ENCODE results near the gene PDZRN3.
"Not testable (repeated sequence)": the region's sequence is repeated elsewhere in the genome, so short reads cannot be mapped to it uniquely, and the experiment has no call there.

The PDZRN3 gene

DNA sequence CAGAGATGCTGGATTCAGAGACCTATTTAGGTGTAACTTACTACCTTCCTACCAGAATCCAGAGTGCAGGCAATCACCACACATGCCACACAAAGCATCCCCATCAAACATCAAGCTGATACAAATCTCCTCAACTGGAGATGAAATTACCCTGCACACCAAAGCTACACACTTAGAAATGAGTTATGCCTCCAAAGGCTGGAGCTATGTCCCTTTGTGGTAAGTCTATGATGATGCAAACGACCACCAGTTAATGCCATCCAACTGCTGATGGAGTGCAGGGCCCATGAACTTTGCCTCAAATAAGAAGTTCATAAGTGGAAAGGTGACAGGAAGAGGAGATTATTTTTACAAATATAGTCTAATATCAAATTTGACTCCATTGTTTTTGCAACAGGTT lies 38.1 kb downstream of the PDZRN3 start:
- DNase-seq: no peak

DNA sequence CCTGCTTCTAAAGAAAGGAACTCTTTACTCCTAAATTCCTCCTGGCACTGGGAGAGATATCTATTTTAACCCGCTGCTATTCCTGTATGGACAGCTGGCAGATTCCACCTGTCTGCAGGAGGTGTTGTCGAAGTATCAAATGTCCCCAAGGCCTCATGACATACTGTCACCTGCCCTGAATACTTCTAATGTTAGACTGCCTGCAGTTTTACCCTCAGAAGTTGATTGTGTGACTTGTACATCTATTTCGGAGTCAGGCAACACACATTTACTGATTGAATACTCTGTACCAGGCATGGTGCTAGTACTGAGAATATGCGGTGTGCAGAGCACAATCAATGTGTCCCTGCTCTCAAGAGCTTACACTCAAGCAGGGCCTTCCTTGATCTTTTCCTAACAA lies 38.6 kb downstream of the PDZRN3 start:
- DNase-seq: no peak

DNA sequence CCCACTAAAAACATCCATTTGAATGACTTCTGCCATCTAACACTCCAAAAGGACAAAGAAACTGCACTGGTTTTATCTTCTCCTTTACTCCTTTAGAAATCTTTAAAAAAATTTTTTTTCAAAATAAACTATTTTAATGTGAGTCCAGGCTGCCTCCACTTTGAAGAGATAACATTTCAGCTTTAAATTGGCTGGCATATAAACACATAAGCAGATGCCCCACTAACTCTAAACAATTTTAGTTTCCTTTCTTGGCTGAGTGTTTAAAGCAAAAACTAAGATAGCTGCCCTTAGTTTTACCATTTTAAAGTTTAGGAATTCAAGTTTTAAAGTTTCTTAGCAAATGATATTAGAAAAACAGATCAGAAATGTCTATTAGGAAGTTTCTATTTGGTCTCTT lies 39.9 kb downstream of the PDZRN3 start:
- DNase-seq: no peak

DNA sequence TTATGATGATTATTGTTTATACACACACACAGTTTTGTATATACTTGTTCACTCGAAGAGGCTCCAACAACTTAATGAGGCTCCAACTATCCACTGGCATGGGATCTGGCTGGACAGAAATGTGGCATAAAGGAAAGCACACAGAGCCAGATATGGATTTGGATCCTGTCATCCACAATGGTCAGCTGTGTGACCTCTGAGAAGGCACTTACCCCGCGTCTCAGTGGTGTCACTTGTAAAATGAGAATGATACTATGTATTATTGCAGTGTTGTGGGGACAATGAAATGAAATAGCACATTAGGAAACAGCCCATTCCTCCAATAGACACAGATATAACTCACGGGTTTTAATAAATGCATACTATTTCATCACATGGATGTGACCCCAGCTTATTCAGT lies 42.2 kb downstream of the PDZRN3 start:
- DNase-seq: no peak

DNA sequence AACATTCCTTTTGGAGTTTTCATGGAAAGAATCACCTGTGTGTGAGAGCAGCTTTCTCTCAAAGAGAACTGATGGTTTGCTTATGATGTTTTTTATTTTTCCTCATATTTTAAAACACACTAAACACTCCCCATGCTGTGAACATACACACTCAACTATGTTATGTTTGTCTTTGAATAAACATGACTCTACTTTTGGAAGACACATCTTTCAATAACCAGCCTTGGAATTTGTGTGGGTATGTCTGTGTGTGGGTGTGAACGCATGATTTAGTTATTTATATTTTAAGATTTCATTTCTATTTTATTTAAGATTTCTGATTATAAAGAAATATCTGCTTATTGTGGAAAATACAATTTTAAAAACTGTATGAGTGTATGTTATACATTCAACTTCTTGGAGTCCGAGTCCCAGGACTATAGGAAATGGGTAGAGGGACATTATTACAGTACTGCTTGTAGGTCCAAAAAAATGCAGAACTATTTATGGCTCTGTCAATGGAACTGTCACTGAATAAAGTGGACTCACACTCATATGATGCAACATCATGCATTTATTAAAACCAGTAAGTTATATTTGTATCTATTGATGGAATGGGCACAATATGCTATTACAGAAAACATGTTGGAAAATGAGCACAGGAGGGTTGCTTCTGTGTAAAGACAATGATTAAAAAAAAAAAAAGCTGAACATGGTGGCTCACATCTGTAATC lies 43.5 kb downstream of the PDZRN3 start:
- no peak for DNase-seq

DNA sequence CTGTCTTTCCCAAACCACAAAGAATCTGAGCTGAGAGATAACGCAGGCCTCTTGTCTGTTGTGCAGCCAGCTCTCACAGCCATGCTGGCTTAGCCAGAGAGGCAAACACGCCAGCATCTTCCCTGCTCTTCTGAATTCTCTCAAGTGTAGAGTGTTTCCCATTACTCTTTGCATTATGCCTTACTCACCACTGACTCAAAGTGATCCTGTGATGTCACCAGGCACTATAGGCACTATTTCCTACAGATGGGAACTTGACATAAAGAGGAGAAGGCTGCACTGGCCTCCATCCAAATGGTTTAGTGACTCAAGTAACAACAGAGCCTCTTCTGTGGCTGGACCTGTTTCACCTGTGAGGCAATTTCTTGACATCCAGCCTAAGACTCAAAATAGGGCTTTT lies 44.4 kb downstream of the PDZRN3 start:
- DNase-seq: no peak

DNA sequence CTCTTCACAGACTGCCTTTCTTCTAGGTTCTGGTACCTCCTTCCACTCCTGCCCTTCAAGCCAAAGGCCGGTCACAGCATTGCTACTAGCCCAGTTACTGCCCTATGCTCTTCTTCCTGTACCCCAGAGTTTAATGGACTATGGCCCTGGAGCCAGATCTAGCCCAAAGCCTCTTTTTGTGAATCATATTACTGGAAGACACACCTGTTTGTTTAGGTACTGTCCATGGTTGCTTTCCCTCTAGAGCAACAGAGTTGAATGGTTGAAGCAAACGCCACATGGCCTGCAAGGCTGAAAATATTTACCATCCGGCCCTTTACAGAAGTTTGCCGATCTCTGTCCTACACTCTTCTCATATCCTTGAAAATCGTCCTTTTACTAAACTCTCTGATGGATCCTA lies 47.0 kb downstream of the PDZRN3 start:
- DNase-seq: no peak

DNA sequence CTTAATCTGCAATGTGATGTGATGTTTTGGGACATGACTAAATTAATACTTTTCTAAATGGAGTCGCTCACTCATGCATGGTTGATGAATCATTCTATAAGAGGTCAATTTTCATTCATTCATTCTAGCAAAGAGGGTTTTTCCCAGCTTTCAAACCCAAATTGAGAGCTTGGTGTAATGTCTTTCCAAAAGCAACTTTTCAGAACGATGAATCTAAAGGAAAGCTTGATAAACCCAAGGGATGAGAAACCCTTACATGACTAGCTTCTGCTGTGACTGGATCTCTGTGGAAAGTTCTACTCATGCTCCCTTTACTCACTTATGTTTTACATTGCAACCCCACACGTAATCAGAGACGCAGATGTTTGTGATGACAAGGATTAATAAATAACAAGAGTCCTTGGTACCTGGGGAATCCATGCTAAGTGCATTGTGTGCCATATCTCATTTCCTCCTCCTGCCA lies 47.7 kb downstream of the PDZRN3 start:
- no peak for DNase-seq

DNA sequence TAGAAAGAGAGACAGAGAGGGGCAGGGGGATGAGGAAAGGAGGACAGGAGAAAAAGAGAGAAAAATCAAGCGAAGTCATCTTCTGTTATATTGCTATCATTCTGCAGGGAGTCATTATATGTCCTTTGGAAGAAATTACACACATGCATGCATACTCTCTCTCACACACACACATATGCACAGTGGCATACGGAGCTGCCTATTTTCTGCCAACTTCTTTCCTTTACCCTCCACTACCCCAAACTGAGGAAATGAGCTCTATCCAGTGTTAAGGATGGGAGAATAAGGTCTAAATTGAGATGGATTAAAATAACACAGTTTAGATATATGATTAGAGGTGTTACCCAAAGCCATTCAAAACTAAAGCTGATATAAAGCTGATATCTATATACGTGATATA lies 48.8 kb downstream of the PDZRN3 start:
- no peak for DNase-seq

DNA sequence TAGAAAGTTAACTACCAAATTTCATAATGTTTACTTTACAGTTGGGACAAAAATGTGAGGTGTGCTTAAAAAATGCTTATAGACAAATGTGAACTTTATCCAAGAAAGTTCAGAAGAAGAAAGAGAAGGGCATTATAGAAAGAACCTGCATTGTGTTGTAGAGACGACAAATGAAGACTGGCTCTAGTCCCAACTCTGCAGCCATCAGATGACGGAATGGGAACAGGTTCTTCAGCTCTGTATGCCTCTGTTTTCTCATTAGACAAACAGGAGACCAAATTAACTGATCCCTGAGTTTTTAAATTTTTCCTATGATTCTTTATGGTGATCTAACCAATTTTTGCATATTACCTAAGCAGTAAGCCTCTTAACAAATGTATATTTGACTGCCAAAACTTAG lies 49.2 kb downstream of the PDZRN3 start:
- DNase-seq: no peak

DNA sequence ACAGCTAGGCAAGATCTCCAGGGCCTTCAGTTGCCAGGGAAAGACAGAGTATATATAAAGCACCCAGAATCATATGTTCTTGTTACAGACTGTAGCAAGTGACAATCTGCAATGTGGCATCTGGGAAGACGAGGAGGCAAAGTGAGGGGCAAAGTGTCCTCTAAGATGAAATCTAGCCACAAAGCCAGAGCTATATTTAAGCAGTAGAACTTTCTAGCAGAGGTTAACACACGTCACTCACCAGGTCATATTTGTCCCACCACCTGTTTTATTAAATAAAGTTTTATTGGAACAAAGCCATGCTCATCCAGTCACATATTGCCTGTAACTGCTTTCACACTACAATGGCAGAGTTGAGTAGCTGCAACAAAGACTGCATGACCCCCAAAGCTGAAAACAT lies 51.5 kb downstream of the PDZRN3 start:
- DNase-seq: no peak

DNA sequence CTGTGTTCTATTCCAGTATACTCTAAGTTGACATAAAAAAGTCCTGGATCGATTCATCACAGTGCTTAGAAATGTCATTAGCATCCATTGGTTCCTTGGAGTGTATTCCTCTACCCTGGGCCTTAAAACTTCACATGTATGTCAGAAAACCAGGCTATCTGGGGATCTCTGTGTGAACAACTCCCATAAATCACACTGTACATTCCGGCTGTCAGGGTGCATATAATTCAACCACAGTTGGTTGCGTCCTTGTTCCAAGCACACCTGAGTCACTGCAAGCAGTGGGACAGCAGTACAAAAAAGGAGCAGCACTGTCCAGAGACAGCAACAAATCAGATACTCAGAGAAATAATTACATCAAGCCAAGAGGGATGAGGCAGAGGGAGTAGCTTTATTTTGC lies 52.4 kb downstream of the PDZRN3 start:
- DNase-seq: no peak

DNA sequence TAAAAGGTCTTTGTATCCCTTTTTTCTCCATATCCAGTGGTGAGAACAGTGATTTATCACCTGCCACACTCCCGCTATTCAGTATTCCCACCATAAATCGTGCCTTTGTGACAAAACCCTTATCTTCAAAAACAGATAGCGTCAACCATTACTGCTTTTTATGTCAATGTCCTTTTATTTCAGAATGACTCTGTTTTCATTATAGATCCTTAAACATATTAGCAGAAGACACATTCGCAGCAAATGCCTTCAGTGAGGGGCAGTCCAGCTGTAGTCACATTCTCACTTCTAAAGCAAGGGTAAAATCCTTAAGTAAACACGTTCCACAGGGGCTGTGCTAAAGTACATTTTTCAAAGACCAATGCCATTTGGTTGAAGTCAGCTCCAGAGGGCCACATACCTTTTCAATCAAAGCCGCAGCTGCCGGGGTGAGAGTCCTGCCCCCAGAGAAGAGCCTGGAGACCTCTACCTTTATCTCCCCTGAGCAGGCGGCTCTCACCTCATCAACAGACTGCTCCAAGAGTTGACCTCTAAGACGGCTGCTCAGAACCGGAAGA lies 53.4 kb downstream of the PDZRN3 start:
- no peak for DNase-seq

DNA sequence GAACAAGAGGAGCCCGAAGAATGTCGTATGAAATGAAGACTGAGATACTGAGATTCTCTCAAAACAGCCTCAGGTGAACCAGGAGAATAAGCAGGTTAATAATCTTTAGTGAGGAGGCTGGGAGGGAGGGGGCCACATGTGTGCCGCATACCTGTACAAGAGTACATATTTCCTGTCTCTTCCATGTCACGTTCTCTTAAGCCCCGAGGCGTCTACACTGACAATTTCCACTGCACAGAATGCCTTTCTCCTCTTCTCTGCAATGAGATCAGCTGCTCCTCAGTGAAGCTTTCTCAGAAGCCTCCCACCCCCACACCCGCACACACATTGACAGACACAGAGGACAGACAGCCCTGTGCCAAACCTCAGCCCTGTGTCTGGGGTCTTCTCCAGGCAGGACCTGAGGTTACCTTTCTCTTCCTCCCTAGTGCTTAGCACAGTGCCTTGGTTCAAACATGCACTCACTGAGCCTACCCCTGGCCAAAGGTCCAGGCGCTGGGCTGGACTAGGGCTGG lies 55.4 kb downstream of the PDZRN3 start:
- DNase-seq: no peak

DNA sequence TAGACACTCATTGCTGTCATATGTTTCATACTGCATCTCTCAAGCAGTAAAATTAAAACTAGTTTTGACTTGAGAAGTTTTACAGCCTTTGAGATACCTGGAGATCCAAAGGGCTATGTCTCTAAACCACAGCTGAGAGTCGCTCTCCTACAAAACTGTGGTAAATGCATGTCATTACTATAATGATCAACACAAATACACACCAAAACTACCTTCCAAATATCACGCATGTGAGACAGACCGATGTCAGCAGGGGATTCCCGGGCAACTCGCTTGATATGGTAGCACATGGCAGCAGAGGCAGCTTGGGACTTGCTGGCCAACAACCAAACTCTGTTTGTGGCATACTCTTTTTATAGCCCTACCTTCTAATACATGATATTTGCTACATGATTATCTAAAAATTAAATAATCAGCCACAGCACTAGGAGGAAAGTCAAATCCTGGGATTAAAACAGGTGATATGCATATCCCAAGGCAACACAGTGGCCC lies 56.3 kb downstream of the PDZRN3 start:
- DNase-seq: no peak

DNA sequence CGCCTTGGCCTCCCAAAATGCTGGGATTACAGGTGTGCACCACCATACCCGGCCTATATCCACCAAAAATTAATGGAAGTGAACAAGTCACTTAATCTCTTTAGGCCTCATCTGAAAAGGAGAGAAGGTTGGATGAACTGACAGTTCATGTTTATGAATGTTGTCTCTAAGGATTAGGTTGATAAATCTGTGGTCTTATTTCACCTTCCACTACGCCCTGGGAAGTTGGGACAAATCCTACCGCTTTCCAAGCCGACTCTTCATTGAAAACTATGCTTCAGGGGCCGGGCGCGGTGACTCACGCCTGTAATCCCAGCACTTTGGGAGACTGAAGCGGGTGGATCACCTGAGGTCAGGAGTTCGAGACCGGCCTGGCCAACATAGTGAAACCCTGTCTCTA lies 59.4 kb downstream of the PDZRN3 start:
- not testable (repeated sequence) for DNase-seq

DNA sequence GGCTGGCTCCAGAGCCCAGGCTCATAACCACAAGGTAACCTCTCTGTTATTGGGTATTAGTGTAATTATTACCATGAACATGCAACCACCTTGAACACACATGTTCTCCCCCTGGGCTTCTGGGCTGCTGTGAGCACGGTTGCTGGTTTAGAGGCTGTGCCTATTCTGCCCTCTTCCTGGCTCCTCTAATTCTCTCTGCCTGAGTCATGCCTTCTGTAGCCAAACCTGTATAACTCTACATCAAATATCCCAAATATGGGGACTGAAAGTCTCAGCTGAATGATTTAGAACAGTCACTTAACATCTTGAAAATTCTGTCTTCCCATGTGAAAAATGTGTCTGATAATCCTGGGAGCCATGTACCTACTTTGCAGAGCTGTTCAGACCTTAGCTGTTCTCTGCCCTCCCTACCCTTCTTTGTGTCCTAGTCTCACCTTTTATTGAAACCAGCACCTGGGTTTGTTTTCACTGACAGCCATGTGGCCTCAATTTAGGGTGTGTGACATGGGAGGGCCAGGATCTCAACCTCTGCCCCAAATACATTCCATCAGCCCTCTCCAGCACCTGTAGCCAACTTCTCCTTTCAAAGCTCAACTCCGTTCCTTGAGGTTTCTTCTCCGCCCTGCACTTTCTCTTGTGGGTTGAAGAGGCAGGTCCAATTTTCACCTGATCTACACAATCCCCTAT lies 60.7 kb downstream of the PDZRN3 start:
- DNase-seq: no peak

DNA sequence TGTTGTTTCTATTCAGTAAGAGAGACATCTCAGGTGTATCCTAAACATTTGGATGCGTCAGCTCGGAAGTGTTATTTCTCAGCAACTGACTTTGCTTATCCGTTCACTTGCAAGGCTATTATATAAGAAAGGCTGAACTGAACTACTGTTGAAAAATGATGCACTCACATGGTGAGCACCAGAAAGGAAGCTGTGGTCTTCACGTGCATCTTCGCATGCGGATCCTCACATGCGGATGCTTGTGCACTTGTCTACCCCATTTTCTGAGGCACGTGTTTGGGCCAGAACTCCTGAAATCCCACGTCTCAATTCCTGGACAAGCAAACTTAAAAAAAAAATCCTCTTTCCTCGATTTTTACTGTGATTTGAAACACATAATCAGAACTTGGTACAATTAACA lies 63.2 kb downstream of the PDZRN3 start:
- no peak for DNase-seq

DNA sequence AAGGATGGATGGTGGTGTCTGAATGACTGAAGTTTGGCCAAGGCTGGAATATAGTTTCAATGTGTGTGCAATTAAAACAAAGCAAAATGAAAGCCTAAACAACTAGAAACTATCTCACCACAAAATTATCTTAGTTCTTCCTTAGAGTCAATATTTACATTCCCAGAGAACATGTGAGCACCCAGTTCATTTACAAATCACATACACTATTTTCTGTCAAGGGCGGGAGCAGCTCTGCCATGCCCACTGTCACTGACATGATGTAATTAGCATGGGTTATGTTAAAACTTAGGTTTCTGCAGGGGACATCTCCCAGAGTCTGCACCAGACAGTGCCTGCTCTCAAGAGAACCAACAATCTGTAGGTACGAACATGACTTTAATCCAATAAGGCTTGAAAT lies 65.0 kb downstream of the PDZRN3 start:
- DNase-seq: no peak

DNA sequence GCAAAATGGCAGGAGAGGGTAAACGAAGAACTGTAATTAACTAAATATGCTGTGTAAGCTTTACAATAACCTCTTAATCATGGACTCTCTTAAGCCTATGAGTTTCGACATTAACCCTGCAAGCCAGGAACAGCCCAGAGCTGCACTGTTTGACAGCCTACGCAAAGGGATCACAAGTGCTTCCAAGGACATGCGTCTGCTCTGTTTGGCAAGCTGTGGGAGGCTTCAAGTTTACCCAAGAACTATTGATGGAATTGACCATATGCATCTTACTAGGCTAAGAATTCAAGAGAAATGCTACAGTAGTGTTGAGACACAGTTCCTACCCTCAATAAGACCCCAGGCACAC lies 66.0 kb downstream of the PDZRN3 start:
- no peak for DNase-seq

DNA sequence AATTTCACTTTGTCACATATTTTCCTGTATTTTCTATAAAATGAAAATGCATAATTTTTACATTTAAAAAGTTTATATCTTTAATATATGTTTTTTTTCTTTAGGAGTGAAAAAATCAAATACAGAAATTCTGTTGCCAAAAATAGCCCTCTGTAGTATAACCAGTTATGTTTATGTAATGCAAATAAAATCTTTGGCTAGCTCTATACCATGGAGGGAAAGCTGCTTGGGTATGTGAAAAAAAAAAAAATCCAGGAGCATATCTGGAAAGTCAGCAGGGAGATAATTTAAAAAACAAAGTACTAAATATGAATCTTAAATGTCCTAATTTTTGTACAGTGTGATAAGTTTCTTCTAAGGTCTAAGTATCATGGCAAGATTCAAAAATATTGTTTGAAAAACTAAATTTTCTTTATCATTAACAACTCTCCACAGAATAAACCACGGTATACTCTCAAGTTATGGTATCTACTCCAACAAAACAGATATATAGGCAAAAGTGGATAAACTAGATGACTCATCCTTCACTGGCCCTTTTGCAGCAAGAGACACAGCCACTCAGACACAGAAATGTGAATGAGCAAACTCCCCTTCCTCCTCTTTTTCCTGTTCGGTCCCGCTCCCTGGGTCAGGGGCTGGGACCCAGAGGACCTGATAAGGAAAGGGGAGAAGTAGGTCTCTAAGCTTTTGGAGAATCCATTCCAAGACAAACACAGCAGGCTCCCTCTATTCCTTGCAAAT lies 66.6 kb downstream of the PDZRN3 start:
- no peak for DNase-seq

DNA sequence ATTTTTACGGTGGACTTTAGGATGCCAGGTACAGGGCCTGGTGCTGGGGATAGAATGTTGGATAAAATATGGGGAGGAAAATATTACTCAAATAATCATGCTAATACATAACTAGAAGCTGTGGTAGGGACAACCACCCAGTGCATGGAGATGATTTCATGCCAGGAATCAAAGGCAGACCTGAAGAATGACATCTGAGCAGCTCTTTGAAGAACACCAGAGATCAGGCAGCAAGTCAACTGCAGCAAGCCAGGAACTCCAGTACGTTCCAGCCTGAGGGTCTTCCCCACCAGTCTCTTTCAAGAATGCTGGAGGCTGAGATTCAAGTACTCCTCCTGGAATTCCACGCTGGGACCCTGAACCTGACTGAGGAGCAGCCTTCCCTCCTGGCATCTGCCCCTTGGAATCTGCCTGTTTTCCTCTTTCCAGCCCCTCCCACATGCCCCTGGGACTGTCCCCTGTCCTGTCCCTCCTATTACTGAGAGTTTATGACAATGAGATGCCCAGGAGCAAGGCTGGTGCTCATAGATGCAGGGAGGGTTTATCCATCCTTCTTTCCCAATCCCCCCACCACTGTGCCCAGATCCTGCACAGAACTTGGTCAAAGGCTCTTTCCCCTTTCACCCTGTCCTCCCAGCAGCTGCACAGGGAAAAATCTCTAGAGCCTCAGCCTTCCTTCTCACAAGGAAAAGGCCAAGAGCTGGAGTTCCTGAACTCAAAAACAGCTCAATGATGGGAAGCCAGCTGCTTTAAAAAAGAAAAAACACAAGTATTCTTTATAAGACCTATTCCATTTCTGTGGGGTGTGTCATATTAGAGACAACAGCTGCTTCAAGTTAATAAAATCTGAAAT lies 68.0 kb downstream of the PDZRN3 start:
- no peak for DNase-seq

DNA sequence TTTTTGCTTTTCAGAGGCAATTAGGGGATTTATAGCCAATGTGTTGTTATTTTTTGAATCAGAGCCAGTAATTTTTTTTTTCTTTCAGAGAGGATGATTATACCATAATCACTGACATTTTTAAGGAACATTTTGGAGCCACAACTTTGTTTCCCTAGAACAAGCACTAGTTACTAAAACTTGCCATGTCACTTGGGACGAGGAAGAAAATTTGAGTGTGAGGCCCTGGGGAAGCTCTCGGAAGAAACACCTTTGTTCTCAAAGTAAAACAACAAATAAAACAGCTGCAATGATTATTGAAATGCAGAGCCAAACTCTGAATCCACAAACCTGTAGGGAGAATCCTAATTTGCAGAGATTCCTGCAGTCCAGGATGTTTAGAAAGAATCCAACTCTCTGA lies 69.7 kb downstream of the PDZRN3 start:
- no peak for DNase-seq

Data from CD4-positive, alpha-beta T cell treated with Interleukin-4 for 4 hours (primary cell).